NB4 (cell line): ENCODE results near the gene TC2N.

ENCODE experiments used
- CTCF ChIP-seq: IDR thresholded peaks from one replicate; pipeline ENCODE4 v1.5.1; 2012; ENCODE audit warnings: low read depth, low read length
- MAX ChIP-seq: IDR thresholded peaks from 2 replicates; pipeline ENCODE4 v1.6.1; 2011; ENCODE audit warnings: low read depth, low read length
- MYC ChIP-seq: IDR thresholded peaks from 2 replicates; pipeline ENCODE4 v1.6.1; 2011; ENCODE audit warnings: low read depth, low read length
- POLR2A ChIP-seq: IDR thresholded peaks from 2 replicates; pipeline ENCODE4 v1.6.1; 2011; ENCODE audit warnings: mild to moderate bottlenecking; ENCODE audit not compliant: insufficient read length; ENCODE audit errors: extremely low read depth

GRCh38 chr14:91858536-91859275, 8.6 kb downstream of the TC2N start:
- no peak for TF ChIP-seq MAX
- peak; percentile 10 for TF ChIP-seq CTCF
- TF ChIP-seq POLR2A, result no peak
- no peak for TF ChIP-seq MYC
